HUES6 (cell line): Measurements from ENCODE around the gene CHRDL2.

Experiments
- H3K27ac ChIP-seq: 2 replicates; pipeline ENCODE4 v1.7.0; 2013; ENCODE audit warnings: low read depth, mild to moderate bottlenecking, low read length, inconsistent platforms
- H3K27me3 ChIP-seq: 2 replicates; pipeline ENCODE4 v1.6.1; 2013; ENCODE audit warnings: low read length; ENCODE audit not compliant: control insufficient read depth, insufficient read depth
- H3K36me3 ChIP-seq: 2 replicates; pipeline ENCODE4 v1.6.1; 2013; ENCODE audit warnings: low read length; ENCODE audit not compliant: control insufficient read depth, insufficient read depth
- H3K4me1 ChIP-seq: 2 replicates; pipeline ENCODE4 v1.6.1; 2013; ENCODE audit warnings: low read length; ENCODE audit not compliant: control insufficient read depth, insufficient read depth
- H3K4me3 ChIP-seq: 2 replicates; pipeline ENCODE4 v1.5.1; 2013; ENCODE audit warnings: low read depth, low read length
- H3K9ac ChIP-seq: one replicate; pipeline ENCODE4 v1.6.1; 2013; ENCODE audit warnings: mild to moderate bottlenecking, low read length
- H3K9me3 ChIP-seq: 2 replicates; pipeline ENCODE4 v1.6.1; 2013; ENCODE audit warnings: low read depth, low read length; ENCODE audit not compliant: control insufficient read depth, insufficient read depth

The CHRDL2 gene

GRCh38 chr11:74696500-74696899, 34.7 kb downstream of the CHRDL2 start:
- Histone ChIP-seq H3K27me3 (no peaks in the 10 kb centered on the region), H3K9me3 (no peaks in the 10 kb centered on the region), H3K27ac (no peak overlapping the region), H3K9ac (no peak overlapping the region), H3K4me3 (no peak overlapping the region), H3K36me3 (no peaks in the 10 kb centered on the region), H3K4me1 (peaks cover 16% of the 10 kb centered on the region)

- Histone ChIP-seq H3K9ac (no peak overlapping the region), H3K27ac (no peak overlapping the region), H3K9me3 (no peaks in the 10 kb centered on the region), H3K4me1 (peaks cover 16% of the 10 kb centered on the region), H3K27me3 (no peaks in the 10 kb centered on the region), H3K36me3 (no peaks in the 10 kb centered on the region), H3K4me3 (no peak overlapping the region)
Observed at GRCh38 chr11:74695705-74696280, 35.4 kb downstream of the CHRDL2 start.

DNA sequence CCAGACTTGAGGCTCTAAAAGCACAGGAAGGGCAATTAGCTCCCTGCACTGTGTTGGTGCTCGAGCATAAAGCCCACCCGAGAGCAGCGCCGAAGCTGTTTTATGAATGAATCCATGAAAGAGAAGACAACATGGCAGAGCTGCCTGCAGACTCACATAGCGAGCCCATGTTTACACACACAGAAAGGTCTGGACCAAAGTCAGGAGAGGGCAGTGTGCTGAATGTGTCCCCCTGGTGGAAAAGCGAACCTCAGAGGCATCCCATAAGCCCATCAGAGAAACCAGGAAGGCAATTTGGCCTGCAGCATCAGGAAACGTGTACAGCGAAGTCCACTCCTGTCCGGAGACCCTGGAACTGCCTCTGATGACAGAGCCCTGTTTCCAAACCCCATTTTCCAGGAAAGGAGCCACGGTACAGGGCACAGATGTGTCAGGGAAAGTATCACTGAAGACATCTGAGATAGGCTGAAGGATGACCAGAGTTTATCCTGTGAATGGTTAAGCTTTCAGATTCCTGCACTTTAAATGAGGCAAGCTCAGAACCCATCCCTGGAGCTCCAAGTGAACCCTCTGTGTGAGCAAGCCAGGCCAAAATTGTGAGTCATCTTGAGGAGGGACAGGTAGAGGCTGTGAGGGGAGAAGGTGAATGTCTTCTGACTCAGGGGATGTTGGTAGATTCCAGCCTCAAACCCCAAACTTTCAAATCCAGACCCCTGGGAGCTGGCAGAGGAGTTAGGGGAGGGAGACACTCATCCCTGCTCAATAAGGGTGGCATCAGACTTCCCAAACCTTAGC, 36.9 kb downstream of the CHRDL2 start:
- no peaks in the 10 kb centered on the region for H3K36me3 ChIP-seq
- no peak overlapping the region for H3K27ac ChIP-seq
- no peak overlapping the region for H3K4me3 ChIP-seq
- no peaks in the 10 kb centered on the region for H3K9me3 ChIP-seq
- H3K27me3 ChIP-seq = no peaks in the 10 kb centered on the region
- peaks cover 16% of the 10 kb centered on the region for H3K4me1 ChIP-seq
- H3K9ac ChIP-seq = no peak overlapping the region

DNA sequence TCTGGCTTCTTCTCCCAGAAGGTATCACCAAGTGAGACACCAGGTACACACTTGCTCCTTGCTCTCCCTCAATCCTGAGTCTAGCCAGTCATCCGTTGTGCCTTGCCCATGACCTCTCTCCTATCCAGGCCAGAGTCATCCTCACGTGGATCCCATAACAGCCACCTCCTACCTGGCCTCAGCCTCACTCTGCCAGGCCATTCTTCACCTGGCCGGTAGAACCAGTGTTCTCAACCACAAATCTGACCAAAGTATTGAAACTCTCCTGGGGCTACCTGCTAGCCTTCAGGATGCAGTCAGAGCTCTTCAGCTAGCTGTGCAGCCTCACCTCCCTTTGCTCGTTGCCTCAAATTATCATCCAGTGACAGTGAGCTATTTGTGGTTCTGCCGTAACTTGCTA, 37.7 kb downstream of the CHRDL2 start:
- Histone ChIP-seq H3K27me3 (no peaks in the 10 kb centered on the region), H3K36me3 (no peaks in the 10 kb centered on the region), H3K4me3 (no peak overlapping the region), H3K4me1 (peaks cover 16% of the 10 kb centered on the region), H3K9me3 (no peaks in the 10 kb centered on the region), H3K9ac (no peak overlapping the region), H3K27ac (no peak overlapping the region)

DNA sequence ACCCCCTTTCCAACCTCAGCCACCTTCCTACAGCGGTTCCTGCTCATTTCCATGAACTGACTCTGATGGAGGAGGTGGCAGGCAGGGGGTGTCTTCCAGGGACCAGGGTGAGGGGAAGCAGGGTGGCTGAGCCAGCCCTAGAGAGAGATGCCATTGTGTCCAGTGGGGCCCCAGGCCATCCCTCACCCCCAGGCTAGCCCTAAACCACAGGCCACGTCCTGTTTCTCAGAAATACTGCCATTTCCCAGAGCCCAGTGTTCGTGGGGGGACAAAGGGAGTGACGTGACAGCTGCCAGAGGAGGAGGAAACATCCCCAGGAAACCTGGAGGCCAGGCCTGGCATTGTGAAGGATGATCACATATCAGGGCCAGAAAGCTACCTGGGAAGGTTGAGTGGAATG, 39.5 kb downstream of the CHRDL2 start:
- H3K27ac ChIP-seq = no peak overlapping the region
- H3K27me3 ChIP-seq = no peaks in the 10 kb centered on the region
- H3K4me1 ChIP-seq = peaks cover 7% of the 10 kb centered on the region
- no peak overlapping the region for H3K9ac ChIP-seq
- no peaks in the 10 kb centered on the region for H3K36me3 ChIP-seq
- no peaks in the 10 kb centered on the region for H3K9me3 ChIP-seq
- H3K4me3 ChIP-seq = no peak overlapping the region

GRCh38 chr11:74689666-74690065, 41.6 kb downstream of the CHRDL2 start:
- Histone ChIP-seq H3K36me3 (no peaks in the 10 kb centered on the region), H3K4me3 (no peak overlapping the region), H3K27me3 (no peaks in the 10 kb centered on the region), H3K9ac (no peak overlapping the region), H3K27ac (no peak overlapping the region), H3K4me1 (no peaks in the 10 kb centered on the region), H3K9me3 (peaks cover 3% of the 10 kb centered on the region; the same call in 1 of the 2 replicates)

- Histone ChIP-seq H3K36me3 (no peaks in the 10 kb centered on the region), H3K9me3 (peaks cover 3% of the 10 kb centered on the region; the same call in 1 of the 2 replicates), H3K4me3 (no peak overlapping the region), H3K4me1 (no peaks in the 10 kb centered on the region), H3K27ac (no peak overlapping the region), H3K9ac (no peak overlapping the region), H3K27me3 (peaks cover 12% of the 10 kb centered on the region; the same call in 1 of the 2 replicates)
Observed at GRCh38 chr11:74687237-74688023, 43.8 kb downstream of the CHRDL2 start.

DNA sequence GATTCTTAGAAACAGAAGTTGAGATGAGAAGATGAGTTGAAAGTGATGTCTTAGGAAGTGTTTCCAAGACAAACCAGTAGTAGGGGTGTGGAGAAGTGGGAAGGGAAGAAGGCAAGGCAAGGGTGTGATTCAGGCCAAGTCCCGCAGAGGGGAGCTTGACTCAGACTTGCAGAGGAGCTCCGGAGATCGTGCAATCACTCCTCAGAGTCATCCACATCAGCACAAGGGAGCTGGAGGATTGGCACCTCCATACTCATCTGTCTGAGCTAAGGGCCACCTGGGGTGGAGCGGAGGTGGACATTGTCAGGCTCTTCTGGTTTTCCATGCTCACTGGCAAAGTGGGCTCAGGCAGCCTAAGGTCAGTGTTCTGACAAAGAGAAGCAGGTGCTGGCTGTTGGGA, 44.4 kb downstream of the CHRDL2 start:
- no peaks in the 10 kb centered on the region for H3K36me3 ChIP-seq
- H3K4me3 ChIP-seq = no peak overlapping the region
- H3K27me3 ChIP-seq = peaks cover 14% of the 10 kb centered on the region; the same call in 1 of the 2 replicates
- no peaks in the 10 kb centered on the region for H3K4me1 ChIP-seq
- no peak overlapping the region for H3K9ac ChIP-seq
- H3K27ac ChIP-seq = no peak overlapping the region
- peaks cover 3% of the 10 kb centered on the region; the same call in 1 of the 2 replicates for H3K9me3 ChIP-seq

DNA sequence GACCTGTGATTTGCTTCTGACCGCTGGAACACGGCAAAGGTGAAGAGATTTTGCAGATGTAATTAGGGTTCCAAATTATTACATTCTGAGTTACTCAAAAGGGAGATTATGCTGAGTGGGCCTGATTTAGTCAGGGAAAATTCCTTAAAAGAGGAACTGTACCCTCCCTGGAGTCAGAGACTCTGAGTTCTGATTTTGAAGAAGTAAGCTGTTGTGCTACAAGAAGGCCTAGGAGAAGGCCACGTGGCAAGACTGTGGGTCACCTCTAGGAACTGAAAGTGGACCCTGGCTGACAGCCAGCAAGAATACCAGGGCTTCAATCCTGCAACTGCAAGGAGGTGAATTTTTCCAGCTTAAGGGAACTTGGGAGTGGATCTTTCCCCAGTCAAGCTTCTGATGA, 45.3 kb downstream of the CHRDL2 start:
- no peaks in the 10 kb centered on the region for H3K36me3 ChIP-seq
- peaks cover 3% of the 10 kb centered on the region; the same call in 1 of the 2 replicates for H3K9me3 ChIP-seq
- no peak overlapping the region for H3K9ac ChIP-seq
- no peak overlapping the region for H3K4me3 ChIP-seq
- H3K27me3 ChIP-seq = peaks cover 14% of the 10 kb centered on the region; the same call in 1 of the 2 replicates
- H3K4me1 ChIP-seq = no peaks in the 10 kb centered on the region
- no peak overlapping the region for H3K27ac ChIP-seq

DNA sequence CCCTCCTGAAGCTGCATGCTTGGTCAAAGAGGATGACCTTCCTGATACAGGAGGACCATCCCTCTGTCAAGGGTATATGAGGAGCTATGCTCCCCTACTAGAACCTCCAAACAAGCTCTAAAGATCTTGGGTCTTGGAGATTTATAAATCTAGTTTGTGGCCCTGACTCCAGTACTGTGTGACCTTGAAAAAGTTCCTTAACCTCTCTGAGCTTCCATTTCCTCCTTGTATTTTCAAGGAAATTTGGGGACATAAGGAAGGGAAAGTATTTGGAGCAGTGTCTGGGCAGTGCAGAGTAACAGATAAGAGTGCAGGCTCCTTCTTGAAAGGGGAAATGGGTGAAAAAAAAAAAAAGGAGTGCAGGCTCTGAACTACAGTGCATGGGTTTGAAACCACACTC, 45.9 kb downstream of the CHRDL2 start:
- H3K9me3 ChIP-seq = peaks cover 3% of the 10 kb centered on the region; the same call in 1 of the 2 replicates
- no peaks in the 10 kb centered on the region for H3K4me1 ChIP-seq
- no peak overlapping the region for H3K27ac ChIP-seq
- H3K36me3 ChIP-seq = no peaks in the 10 kb centered on the region
- no peak overlapping the region for H3K9ac ChIP-seq
- no peak overlapping the region for H3K4me3 ChIP-seq
- H3K27me3 ChIP-seq = peaks cover 14% of the 10 kb centered on the region; the same call in 1 of the 2 replicates

- Histone ChIP-seq H3K9ac (no peak overlapping the region), H3K27me3 (peaks cover 14% of the 10 kb centered on the region; the same call in 1 of the 2 replicates), H3K4me3 (no peak overlapping the region), H3K36me3 (no peaks in the 10 kb centered on the region), H3K4me1 (no peaks in the 10 kb centered on the region), H3K9me3 (peaks cover 3% of the 10 kb centered on the region; the same call in 1 of the 2 replicates), H3K27ac (no peak overlapping the region)
Observed at GRCh38 chr11:74684661-74685060, 46.6 kb downstream of the CHRDL2 start.
